Astrocyte (in vitro differentiated cells and primary cell): ENCODE measurements around the gene ZCRB1.

ENCODE experiments used
- EZH2 ChIP-seq: IDR thresholded peaks from 2 replicates; pipeline ENCODE4 v1.6.1; 2012; ENCODE audit warnings: mild to moderate bottlenecking, low read length, inconsistent platforms; ENCODE audit not compliant: insufficient read depth
- TF ChIP-seq, protein P1 (sequence below): IDR thresholded peaks from 2 replicates; pipeline ENCODE4 v1.5.1; 2011; ENCODE audit warnings: low read depth, mild to moderate bottlenecking, inconsistent platforms, low read length, moderate library complexity; ENCODE audit not compliant: insufficient read depth

- TF ChIP-seq, protein P1, sequence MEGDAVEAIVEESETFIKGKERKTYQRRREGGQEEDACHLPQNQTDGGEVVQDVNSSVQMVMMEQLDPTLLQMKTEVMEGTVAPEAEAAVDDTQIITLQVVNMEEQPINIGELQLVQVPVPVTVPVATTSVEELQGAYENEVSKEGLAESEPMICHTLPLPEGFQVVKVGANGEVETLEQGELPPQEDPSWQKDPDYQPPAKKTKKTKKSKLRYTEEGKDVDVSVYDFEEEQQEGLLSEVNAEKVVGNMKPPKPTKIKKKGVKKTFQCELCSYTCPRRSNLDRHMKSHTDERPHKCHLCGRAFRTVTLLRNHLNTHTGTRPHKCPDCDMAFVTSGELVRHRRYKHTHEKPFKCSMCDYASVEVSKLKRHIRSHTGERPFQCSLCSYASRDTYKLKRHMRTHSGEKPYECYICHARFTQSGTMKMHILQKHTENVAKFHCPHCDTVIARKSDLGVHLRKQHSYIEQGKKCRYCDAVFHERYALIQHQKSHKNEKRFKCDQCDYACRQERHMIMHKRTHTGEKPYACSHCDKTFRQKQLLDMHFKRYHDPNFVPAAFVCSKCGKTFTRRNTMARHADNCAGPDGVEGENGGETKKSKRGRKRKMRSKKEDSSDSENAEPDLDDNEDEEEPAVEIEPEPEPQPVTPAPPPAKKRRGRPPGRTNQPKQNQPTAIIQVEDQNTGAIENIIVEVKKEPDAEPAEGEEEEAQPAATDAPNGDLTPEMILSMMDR, result no peak
- no peak for TF ChIP-seq EZH2
Measured at GRCh38 chr12:42275499-42275898, 50.4 kb downstream of the ZCRB1 start.
